Bronchial epithelial cell (primary cell): ENCODE data around the gene CYP46A1. TPM values are rescaled to one million over a fixed set of nuclear protein-coding genes. Genes with fewer than 3 reads are reported as not detected.

ENCODE experiments used
- DNase-seq: peaks from one replicate; pipeline ENCODE4 v3.0.0-alpha.2; 2010; ENCODE audit warnings: low read depth
- FAIRE-seq: peaks from 2 replicates; lab custom pipeline; 2011; peaks lifted over from hg19 to GRCh38; lab: Jason Lieb, UNC
- H3K27me3 ChIP-seq: 2 replicates; pipeline ENCODE4 v1.5.1; 2011; ENCODE audit warnings: low read length; ENCODE audit not compliant: control insufficient read depth, insufficient read depth
- H3K36me3 ChIP-seq: 2 replicates; pipeline ENCODE4 v1.5.1; 2011; ENCODE audit warnings: low read length; ENCODE audit not compliant: control insufficient read depth, insufficient read depth
- H3K4me3 ChIP-seq: 2 replicates; pipeline ENCODE4 v1.5.1; 2011; ENCODE audit warnings: mild to moderate bottlenecking, low read depth, low read length, control low read depth
- total RNA-seq: library from RNA; depleted of rRNA; stranded (reverse); fragments of >200 nt; gene quantifications from 2 replicates; pipeline ENCODE4 v1.2.1, GENCODE V29; 2014
- TF ChIP-seq, protein P1 (sequence below): IDR thresholded peaks from 2 replicates; pipeline ENCODE4 v1.5.1; 2011; ENCODE audit warnings: mild to moderate bottlenecking, moderate library complexity, low read length, control low read depth, inconsistent platforms; ENCODE audit not compliant: insufficient read depth, severe bottlenecking

Gene CYP46A1
- total RNA-seq, 1 donor from 2014 or later = not detected

DNA sequence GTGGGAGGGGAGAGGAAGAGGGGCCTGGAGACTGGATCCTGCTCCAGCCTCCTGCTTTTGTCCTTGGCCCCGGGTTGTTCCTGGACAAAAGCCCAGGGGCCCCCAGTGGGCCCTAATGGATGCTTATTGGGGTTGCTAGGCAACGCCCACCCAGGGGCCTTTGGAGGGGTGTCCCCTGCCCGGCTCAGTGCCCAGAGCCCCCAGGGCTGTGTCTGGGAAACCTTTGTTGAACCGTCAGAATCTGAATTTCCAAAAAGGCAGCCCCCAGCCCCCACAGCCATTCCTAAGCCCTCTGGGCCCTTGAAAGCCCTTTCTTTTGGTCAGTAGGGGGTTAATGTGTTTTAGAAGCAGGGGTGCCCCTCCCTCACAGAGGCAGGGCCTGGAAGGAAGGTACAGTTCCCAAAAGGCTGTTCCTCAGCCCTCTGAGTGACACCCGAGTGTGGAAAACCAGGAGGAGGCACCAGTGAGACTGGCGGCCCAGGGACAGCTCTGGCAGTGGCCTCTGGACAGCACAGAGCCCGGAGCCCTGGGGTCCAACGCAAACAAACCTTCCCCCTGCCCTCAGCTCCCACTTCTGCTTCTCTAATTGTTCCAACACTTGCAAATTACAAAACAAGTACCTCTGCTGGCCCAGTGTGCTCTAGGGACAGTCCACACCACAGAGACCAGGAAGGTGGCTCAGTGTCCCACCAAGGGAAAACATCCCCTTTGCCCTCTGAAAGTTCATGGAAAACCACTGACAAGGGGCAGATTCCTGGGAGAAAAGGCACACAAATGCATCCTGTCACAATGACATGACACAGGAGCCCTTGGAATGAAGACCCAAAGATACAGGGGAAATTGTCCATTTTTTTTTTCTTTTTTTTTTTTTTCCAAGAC lies 19.8 kb upstream of the CYP46A1 start:
- Histone ChIP-seq H3K4me3 (no peak overlapping the region), H3K27me3 (peaks cover 10% of the 10 kb centered on the region), H3K36me3 (no peaks in the 10 kb centered on the region)
- no peak for FAIRE-seq
- TF ChIP-seq, protein P1, sequence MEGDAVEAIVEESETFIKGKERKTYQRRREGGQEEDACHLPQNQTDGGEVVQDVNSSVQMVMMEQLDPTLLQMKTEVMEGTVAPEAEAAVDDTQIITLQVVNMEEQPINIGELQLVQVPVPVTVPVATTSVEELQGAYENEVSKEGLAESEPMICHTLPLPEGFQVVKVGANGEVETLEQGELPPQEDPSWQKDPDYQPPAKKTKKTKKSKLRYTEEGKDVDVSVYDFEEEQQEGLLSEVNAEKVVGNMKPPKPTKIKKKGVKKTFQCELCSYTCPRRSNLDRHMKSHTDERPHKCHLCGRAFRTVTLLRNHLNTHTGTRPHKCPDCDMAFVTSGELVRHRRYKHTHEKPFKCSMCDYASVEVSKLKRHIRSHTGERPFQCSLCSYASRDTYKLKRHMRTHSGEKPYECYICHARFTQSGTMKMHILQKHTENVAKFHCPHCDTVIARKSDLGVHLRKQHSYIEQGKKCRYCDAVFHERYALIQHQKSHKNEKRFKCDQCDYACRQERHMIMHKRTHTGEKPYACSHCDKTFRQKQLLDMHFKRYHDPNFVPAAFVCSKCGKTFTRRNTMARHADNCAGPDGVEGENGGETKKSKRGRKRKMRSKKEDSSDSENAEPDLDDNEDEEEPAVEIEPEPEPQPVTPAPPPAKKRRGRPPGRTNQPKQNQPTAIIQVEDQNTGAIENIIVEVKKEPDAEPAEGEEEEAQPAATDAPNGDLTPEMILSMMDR = no peak
- no peak for DNase-seq

DNA sequence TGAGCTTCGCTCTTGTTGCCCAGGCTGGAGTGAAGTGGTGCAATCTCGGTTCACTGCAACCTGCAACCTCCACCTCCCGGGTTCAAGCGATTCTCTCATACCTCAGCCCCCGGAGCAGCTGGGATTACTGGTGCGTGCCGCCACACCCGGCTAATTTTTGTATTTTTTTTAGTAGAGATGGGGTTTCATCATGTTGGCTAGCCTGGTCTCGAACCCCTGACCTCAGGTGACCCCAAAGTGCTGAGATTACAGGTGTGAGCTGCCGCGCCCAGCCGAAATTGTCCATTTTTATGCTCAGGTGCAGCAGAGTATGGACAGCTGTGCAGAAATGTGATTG lies 19.2 kb upstream of the CYP46A1 start:
- Histone ChIP-seq H3K4me3 (no peak overlapping the region), H3K36me3 (no peaks in the 10 kb centered on the region), H3K27me3 (peaks cover 8% of the 10 kb centered on the region)
- DNase-seq (no peak), FAIRE-seq (no peak)
- TF ChIP-seq, protein P1 = no peak

DNA sequence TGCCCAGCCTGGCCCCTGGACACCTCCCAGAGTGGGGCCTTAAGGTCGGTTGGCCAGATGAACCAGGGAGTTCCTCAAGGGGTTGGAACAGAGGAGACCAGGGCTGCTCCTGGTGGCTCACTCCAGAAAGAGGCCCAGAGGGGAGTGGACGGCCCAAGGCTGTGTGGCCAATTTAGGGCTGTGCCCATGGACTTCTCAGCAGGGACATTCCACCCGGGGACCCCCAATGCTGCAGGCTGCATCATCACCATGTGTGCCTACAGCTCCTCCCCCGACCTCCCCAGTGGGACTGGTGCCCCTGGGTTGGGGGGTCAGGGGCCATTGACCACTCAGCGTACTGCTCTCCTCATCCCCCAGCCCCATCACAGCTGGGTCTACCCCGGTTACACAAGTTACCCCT lies 17.6 kb upstream of the CYP46A1 start:
- FAIRE-seq = no peak
- TF ChIP-seq, protein P1 = no peak
- no peak for DNase-seq
- H3K4me3 ChIP-seq = no peak overlapping the region
- H3K36me3 ChIP-seq = no peaks in the 10 kb centered on the region
- H3K27me3 ChIP-seq = no peaks in the 10 kb centered on the region

DNA sequence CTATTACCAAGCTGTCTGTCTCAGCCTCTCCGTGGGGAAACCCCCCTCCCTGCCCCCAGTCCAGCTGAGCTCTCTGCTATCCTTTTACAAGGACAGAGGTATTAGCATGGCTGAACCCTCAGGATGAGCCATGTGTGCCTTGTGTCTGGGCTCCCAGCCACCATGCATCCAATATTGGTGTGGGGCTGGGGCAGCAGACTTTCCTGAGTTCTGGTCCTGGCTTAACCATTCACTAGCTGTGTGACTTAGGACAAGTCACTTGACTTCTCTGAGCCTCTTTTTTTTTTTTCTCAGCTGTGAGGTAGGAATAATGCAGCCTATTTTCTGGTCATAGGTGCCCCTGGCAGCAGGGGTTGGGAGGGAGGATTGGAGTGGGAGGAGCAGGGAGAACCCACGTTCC lies 17.1 kb upstream of the CYP46A1 start:
- H3K4me3 ChIP-seq = no peak overlapping the region
- FAIRE-seq = no peak

DNA sequence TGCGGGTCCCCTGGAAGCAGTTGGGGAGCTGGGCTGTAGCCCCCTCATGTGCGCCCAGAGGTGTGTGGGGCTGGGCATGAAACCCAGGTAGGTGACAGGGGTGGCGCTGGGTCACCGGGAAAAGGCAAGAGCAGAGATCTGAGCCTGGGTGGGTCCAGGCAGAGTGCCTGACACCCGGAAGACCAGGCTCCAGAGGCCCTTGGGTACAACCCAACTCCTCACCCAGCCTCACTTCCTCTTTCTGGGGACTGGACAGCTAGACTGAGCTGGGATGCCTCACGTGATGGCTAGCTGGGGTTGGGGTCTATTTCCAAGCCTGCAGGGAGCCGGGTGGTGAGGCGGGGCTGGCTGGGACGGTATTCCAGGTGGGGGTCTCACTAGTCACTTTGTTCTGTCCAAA lies 16.3 kb upstream of the CYP46A1 start:
- TF ChIP-seq, protein P1 = no peak
- H3K4me3 ChIP-seq = no peak overlapping the region
- no peaks in the 10 kb centered on the region for H3K36me3 ChIP-seq
- no peak for FAIRE-seq
- no peak for DNase-seq
- H3K27me3 ChIP-seq = no peaks in the 10 kb centered on the region

More for the DNA sequence above, 17.1 kb upstream of the CYP46A1 start:
- no peak for DNase-seq
- Histone ChIP-seq H3K27me3 (no peaks in the 10 kb centered on the region), H3K36me3 (no peaks in the 10 kb centered on the region)
- TF ChIP-seq, protein P1 = no peak
